OCI-LY1 (cell line): ENCODE results near the gene HNRNPA0.

Experiments used
- CTCF ChIP-seq: fragments of 200-600 bp; sonication (generic), shearing (Covaris generic); IDR thresholded peaks from 2 replicates; pipeline ENCODE4 v1.5.1; 2017; ENCODE audit warnings: mild to moderate bottlenecking, antibody characterized with exemption, low read length, moderate library complexity, mixed read lengths
- EZH2 ChIP-seq: fragments of 200-600 bp; sonication (generic), shearing (Covaris generic); IDR thresholded peaks from 2 replicates; pipeline ENCODE4 v1.8.0; 2017; ENCODE audit warnings: borderline replicate concordance, mixed run types, mild to moderate bottlenecking, antibody characterized with exemption, low read length, moderate library complexity, mixed read lengths

GRCh38 chr5:137695651-137696428 lies 58.3 kb downstream of the HNRNPA0 start:
- TF ChIP-seq CTCF (no peak; the same call in 1 of the 2 replicates), EZH2 (no peak)
